ENCODE data around the gene ZNF467. TPM values are rescaled to one million over a fixed set of nuclear protein-coding genes. Genes with fewer than 3 reads are reported as not detected.

ZNF467 gene
- total RNA-seq, 1 experiment from 2014 or later, result 11.3 TPM

DNA sequence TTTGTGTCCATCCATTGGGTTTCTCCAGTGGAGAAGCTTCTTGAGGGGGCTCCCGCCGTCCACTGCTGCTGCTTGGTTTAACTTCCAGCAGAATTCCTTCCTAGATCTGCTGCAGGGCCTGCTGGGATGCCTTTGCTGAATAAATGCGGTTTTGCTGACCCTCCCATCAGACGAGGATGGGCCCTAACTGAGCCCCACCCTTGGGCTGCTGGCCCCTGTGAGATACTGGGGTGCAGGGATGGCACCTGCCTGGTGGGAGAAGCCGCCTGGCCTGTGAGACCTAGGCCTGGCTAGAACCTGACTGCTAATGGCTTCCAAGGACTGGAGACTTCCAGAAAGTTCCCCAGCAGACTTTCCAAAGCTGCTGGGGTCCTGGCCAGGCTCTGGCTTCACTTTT lies 43.8 kb downstream of the ZNF467 start:
- Histone ChIP-seq H3K9me3 (ENCODE audit: control insufficient read depth in 1 of 2, insufficient read depth in 1 of 2, low read depth in 1 of 2, low read length in 2 of 2) (no peaks in the 10 kb centered on the region), H3K4me1 (ENCODE audit: control insufficient read depth in 1 of 2, insufficient read depth in 2 of 2, low read length in 2 of 2) (no peaks in the 10 kb centered on the region), H3K79me2 (ENCODE audit: insufficient read depth, low read length) (no peaks in the 10 kb centered on the region), H3K9me2 (ENCODE audit: insufficient read depth) (no peaks in the 10 kb centered on the region), H2AFZ (ENCODE audit: low read depth, low read length, poor library complexity, severe bottlenecking) (no peak overlapping the region), H3K27me3 (ENCODE audit: insufficient read depth, low read length) (no peaks in the 10 kb centered on the region), H3K4me2 (ENCODE audit: low read length) (no peak overlapping the region), H3K27ac (ENCODE audit: low read depth, low read length) (no peak overlapping the region), H3K9ac (ENCODE audit: low read length) (no peak overlapping the region), H3K36me3 (ENCODE audit: control insufficient read depth in 1 of 2, insufficient read depth in 2 of 2, low read length in 2 of 2) (no peaks in the 10 kb centered on the region), H4K20me1 (ENCODE audit: insufficient read depth) (no peaks in the 10 kb centered on the region), H3K4me3 (replicated peaks in 1 of 2; ENCODE audit: low read depth in 1 of 2, low read length in 2 of 2) (no peak overlapping the region)
- ChIA-PET RAD21 (ENCODE audit: low non-redundant PET in 1 of 2, low total read pairs in 2 of 2, uncharacterized antibody in 2 of 2, unreplicated experiment in 2 of 2) (no interaction called here), CTCF (no interaction called here), POLR2A (no interaction called here)
- no peak for DNase-seq (ENCODE audit: low read depth, low spot score)
- no TSS peak for BruUV-seq (replicated peaks)
- intact Hi-C loops (cut with micrococcal nuclease), result no loop called here
- ATAC-seq, result no peak
- TF ChIP-seq POLR2A (IDR thresholded peaks at IDR 0.05; ENCODE audit: borderline replicate concordance, extremely low read depth, insufficient read depth, insufficient read length) (no peak), ELF1 (IDR thresholded peaks at IDR 0.05; ENCODE audit: borderline replicate concordance, low read depth) (no peak), RAD21 (IDR thresholded peaks at IDR 0.05; ENCODE audit: low read depth) (no peak), YY1 (IDR thresholded peaks at IDR 0.05; ENCODE audit: extremely low read depth, insufficient replicate concordance, low read depth, low read length) (no peak), POLR2AphosphoS5 (IDR thresholded peaks at IDR 0.05; ENCODE audit: low read depth, low read length) (no peak), ZNF274 (IDR thresholded peaks at IDR 0.05; ENCODE audit: low read depth, low read length) (no peak)
- TF ChIP-seq, protein P1, sequence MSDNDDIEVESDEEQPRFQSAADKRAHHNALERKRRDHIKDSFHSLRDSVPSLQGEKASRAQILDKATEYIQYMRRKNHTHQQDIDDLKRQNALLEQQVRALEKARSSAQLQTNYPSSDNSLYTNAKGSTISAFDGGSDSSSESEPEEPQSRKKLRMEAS (IDR thresholded peaks at IDR 0.05), result no peak

DNA sequence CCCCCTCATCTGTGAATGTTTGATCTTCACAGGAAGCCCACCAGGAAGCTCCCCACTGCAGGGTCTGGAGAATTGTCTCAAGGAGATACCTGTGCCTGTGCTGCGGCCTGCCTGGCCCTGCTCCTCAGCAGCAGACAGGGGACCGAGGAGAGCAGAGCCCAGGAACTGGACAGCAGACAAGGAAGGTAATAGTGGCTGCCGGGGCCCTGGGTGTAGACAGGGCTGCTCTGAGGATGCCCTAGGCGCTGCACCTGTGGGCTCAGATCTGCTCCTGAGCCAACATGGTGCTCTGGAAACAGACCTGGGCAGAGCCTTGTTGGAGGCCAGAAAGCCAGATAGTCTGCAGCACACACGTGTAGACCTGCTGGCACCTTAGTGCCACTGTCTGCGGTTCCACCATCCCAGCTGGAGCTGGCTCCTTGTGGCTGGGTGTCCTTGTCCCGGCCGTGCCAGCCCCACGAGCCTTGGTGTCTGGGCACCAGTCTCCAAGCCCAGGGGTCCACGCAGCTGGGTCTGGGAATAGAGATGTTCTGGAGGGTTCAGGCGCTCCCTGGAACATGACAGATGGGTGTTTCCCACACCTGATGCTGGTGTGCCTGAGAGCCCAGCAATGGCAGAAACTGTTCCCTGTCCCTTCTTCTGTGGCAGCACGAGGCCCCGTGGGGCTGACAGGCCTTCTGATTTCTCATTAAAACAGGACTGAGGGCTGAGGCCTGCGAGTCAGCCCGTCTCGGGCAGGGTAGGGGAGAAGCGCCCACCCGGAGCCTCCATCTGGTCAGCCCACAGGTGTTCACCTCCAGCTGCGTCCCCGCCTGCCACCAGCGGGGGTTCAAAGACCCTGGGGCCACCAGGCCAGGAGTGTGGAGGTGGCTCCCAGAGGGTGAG lies 44.7 kb downstream of the ZNF467 start:
- H2AFZ ChIP-seq (ENCODE audit: low read depth, low read length, poor library complexity, severe bottlenecking), result no peak overlapping the region
- H3K4me3 ChIP-seq (replicated peaks in 1 of 2; ENCODE audit: low read depth in 1 of 2, low read length in 2 of 2), result no peak overlapping the region
- no TSS peak for BruUV-seq (replicated peaks)
- no peak overlapping the region for H3K4me2 ChIP-seq (ENCODE audit: low read length)
- H3K79me2 ChIP-seq (ENCODE audit: insufficient read depth, low read length), result no peaks in the 10 kb centered on the region
- H3K27ac ChIP-seq (ENCODE audit: low read depth, low read length), result no peak overlapping the region
- H3K36me3 ChIP-seq (ENCODE audit: control insufficient read depth in 1 of 2, insufficient read depth in 2 of 2, low read length in 2 of 2), result no peaks in the 10 kb centered on the region
- no peaks in the 10 kb centered on the region for H3K9me3 ChIP-seq (ENCODE audit: control insufficient read depth in 1 of 2, insufficient read depth in 1 of 2, low read depth in 1 of 2, low read length in 2 of 2)
- no peaks in the 10 kb centered on the region for H4K20me1 ChIP-seq (ENCODE audit: insufficient read depth)
- ATAC-seq (no peak), DNase-seq (ENCODE audit: low read depth, low spot score) (no peak)
- ChIA-PET POLR2A (no interaction called here), CTCF (no interaction called here), RAD21 (ENCODE audit: low non-redundant PET in 1 of 2, low total read pairs in 2 of 2, uncharacterized antibody in 2 of 2, unreplicated experiment in 2 of 2) (no interaction called here)
- intact Hi-C loops (cut with micrococcal nuclease), result no loop called here
- H3K9me2 ChIP-seq (ENCODE audit: insufficient read depth), result no peaks in the 10 kb centered on the region
- no peaks in the 10 kb centered on the region for H3K27me3 ChIP-seq (ENCODE audit: insufficient read depth, low read length)
- TF ChIP-seq JUND (IDR thresholded peaks at IDR 0.05) (no peak), SP1 (IDR thresholded peaks at IDR 0.05; ENCODE audit: low read depth) (no peak), CEBPB (IDR thresholded peaks at IDR 0.05; ENCODE audit: low read depth) (no peak), RAD21 (IDR thresholded peaks at IDR 0.05; ENCODE audit: low read depth) (no peak), POLR2AphosphoS5 (IDR thresholded peaks at IDR 0.05; ENCODE audit: low read depth, low read length) (no peak)
- H3K4me1 ChIP-seq (ENCODE audit: control insufficient read depth in 1 of 2, insufficient read depth in 2 of 2, low read length in 2 of 2), result no peaks in the 10 kb centered on the region
- no peak overlapping the region for H3K9ac ChIP-seq (ENCODE audit: low read length)

Data from HCT116 (cell line).